ENCODE measurements around the gene RIMS3.

- no peak for TF ChIP-seq NFRKB (IDR thresholded peaks at IDR 0.05)
- TF ChIP-seq FOXM1 (IDR thresholded peaks at IDR 0.05; ENCODE audit: borderline replicate concordance), result no peak
Observed at GRCh38 chr1:40668769-40669525, 3.5 kb upstream of the RIMS3 start.

All from HEK293T (cell line).